GM19023 (cell line): ENCODE results near the gene PITPNC1.
"Not testable (repeated sequence)": the region's sequence is repeated elsewhere in the genome, so short reads cannot be mapped to it uniquely, and the experiment has no call there.

Source experiments
- ATAC-seq: cut with Tn5 transposase; IDR thresholded peaks from one replicate; pipeline ENCODE4 v1.9.1; 2021; ENCODE audit warnings: mild to moderate bottlenecking, moderate library complexity; ENCODE audit not compliant: unreplicated experiment

Gene PITPNC1

DNA sequence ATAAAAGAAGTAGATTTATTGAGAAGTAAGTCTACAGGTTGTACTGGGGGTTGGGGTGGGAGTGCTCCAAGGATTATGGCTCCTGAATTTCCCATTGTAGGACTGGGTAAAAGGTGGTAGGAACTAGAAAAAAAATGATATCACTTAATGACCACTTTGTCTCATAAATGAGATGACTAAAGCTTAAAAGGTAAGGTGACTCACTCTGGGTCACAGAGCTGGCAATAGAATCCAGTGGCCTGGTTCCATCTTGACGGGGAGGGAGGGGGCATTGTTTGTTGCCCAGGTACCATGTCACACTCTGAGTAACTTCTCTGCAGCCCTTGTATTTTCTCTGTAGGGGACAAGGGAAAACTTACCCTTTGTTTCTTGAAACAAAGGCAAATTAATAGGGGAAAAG, 126.1 kb downstream of the PITPNC1 start:
- ATAC-seq = no peak

DNA sequence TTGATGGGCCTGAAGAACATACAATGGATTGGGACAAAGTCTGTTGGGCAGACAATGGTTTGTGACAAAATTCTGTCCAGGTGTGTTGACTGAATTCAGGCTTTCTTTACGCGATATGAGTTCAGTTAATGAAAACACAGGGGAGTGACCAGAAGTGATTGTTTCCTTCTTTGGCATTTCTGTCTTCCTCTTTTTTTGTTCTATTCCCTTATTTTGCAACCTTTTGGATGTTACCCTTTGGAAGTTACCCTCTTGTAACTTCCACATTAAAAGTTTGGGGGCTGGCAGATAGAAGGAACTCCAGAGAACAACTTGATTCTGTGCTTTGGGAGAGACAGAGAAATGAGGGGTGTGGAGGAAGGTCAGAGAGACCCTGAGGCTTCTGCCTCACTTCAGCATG, 126.7 kb downstream of the PITPNC1 start:
- no peak for ATAC-seq

DNA sequence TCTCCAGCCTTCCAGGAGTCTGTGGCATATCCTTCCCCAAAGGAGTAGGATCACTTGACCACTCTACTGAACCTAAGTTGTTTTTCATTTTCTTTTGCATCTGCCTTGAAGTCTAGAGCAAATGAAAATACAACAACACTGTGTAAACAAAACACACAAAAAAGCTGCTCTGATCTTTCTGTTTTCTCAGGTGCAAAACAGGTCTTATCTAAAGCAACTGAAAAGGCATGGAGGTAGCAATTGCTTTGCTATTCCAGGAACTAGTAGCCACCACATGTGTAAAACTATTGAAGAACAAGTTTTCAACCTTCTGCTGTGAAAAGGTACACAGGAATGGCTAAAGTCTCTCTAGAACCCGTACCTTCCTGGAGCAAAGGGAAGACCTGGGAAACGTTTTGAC, 127.1 kb downstream of the PITPNC1 start:
- no peak for ATAC-seq

DNA sequence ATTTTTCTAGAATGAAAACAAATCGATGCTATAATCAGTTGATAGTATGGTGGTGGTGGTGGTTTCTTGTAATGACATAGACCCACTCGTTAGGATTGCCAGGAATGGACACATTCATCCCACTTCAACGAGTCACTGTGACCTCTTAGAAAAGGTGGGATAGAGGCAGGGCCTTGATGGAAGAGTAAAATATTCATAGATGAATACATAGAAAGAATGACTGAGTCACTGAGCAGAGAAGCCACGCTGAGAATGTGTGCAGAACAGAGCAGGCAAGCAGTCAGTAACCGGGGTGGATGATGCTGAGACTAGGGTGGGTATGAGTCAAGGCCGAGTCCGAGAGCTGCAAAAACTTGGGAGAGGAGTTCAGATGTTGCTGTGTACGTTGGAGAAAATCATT, 129.9 kb downstream of the PITPNC1 start:
- ATAC-seq = no peak

DNA sequence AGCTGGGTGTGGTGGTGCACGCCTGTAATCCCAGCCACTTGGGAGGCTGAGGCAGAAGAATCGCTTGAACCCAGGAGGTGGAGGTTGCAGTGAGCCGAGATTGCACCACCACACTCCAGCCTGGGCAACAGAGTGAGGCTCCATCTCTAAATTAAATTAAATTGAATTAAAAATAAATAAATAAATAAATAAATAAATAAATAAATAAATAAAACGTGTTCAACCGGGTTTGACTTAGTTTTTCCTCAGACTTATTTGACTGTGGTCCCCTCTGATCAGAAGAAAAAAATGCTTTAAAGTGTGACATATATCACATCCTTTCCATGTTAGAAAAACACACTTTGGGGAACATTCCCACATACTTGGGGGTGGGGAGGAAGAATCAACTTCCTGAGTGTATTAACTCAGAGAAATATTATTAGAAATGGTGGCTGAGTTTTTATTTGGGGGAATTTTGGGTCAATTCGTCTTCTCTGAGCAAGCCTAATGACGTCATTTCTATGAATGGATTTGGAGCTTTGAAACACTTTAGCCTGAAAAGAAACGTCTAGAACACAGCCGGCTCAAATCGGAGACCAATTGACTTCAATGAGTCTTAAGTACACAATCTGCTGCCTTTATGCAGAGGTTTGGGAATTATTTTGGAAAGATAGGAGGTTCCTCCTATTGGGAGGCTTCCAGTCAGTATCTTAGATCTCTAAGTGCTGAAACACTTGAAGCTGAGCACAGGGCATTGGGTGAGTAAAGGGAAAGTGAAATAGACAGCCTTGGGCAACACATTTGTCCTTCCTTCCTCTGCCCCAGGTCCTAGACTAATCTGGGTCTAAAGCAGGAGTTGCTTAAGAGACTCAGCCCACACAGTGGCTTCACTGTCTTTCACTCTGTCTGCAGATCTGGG, 132.6 kb downstream of the PITPNC1 start:
- no peak for ATAC-seq

DNA sequence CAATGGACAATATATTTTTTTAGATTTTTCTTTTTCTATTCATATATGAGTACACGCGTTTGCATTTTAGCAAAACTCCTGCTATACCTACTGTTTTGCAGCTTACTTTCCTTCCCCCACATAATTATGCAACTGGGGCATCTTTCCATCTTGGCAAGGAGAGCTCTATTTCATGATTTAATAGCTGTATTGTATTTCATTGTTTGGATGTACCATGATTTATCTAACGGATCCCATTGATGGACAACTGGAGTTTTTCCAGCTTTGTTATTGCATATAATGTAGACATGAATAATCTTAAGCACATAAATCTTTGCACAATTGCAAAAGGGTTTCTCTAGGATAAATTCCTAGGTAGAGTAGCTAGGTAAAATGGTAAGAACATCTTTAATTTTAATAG, 133.9 kb downstream of the PITPNC1 start:
- ATAC-seq = no peak

DNA sequence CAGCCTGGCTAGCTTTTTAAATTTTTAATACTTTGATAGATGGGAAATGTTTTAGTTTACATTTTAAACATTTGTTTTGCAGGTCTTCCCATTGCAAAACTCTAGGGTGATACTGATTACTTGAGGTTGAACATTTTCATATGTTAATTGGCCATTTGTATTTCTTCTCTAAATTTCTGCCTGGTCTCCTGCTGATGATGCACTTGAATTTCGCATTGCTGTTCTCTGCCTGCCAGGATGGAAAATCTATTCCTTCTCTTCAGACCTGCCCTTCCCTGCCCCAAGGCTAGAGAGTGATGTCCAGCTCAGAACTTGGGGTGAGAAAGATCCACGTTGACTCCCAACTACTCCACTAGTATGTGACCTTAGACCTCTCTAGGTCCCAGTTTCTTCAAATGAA, 134.7 kb downstream of the PITPNC1 start:
- no peak for ATAC-seq

DNA sequence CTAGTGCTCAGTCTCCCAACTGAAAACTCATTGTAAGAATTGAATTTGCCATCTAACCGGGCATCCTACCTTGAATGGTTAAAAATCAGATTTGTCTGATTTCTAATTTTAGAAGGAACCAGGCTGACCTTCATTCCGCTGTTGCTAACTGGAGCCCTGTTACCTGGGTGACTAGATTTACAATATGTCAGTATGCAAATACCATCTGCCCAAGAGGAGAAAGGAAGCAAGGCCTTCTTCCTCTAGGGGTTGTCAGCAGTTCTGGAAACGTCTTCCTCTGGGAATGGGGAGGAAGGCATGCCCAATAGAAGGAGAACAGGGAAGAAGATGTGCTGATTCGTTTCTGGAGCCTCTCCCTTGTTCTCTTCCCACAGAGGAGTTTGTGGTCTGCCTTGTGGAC, 137.9 kb downstream of the PITPNC1 start:
- no peak for ATAC-seq

DNA sequence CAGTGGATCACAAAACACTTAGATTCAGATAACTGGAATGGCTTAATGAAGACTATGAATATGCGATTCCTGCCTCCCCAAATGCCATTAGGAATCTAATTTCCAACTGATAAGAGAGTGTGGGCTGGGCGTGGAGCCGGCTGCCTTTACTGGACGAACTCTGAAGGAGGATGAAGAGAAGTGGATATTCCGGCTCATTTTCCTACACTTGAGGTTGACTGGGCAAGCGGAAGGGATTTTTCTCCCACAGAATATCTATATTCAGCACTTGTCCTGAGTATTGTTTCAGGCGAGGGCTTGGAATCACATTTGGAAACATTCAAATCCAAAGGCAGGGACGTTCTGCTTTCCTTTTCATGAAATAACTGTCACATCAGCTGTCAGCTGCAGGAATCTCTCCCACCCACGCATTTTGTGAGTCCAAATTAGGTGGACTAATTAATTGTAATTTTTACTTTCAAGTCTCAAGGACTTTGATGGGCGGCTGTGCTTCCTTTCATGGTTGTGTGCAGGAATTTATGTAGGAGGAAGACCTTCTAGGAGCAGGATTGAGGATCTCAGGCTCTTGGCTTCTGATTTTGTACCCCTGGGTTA, 138.5 kb downstream of the PITPNC1 start:
- no peak for ATAC-seq

DNA sequence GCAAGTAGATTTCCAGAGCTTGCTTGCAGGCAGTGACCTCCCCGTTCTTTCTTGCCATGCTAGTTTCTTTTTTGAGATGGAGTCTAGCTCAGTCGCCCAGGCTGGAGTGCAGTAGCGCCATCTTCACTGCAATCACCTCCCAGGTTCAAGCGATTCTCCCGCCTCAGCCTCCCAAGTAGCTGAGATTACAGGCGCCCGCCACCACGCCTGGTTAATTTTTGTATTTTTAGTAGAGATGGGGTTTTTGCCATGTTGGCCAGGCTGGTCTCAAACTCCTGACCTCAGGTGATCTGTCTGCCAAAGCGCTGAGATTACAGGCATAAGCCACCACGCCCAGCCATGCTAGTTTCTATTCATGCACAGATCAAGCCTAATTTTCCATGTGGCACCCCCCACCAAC, 139.5 kb downstream of the PITPNC1 start:
- not testable (repeated sequence) for ATAC-seq

DNA sequence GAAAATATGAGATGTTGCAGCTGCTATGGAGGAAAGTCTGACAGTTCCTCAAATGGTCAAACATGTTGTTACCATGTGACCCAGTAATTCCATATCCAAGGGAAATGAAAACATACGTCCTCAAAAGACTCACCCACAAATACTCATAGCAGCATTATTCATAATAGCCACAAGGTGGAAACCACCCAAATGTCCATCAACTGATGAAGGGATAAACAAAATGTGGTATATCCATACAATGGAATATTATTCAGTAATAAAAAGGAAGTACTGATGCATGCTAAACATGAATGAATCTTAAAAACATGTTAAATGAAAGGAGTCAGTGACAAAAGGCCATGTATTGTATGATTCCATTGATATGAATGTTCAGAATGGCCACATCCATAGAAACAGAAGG, 140.2 kb downstream of the PITPNC1 start:
- no peak for ATAC-seq

DNA sequence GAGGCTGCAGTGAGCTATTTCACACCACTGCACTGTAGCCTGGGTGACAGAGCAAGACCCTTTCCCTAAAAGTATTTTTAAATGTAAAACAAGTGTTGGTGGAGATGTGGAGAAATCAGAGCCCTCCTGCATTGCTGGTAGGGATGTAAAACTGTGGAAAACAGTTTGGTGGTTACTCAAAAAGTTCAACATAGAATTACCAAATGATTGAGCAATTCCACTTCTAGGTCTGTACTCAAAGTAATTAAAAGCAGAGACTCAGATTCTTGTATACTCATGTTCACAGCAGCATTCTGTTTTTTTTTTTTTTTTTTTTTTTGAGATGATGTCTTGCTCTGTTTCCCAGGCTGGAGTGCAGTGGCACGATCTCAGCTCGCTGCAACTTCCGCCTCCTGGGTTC, 141.8 kb downstream of the PITPNC1 start:
- no peak for ATAC-seq

DNA sequence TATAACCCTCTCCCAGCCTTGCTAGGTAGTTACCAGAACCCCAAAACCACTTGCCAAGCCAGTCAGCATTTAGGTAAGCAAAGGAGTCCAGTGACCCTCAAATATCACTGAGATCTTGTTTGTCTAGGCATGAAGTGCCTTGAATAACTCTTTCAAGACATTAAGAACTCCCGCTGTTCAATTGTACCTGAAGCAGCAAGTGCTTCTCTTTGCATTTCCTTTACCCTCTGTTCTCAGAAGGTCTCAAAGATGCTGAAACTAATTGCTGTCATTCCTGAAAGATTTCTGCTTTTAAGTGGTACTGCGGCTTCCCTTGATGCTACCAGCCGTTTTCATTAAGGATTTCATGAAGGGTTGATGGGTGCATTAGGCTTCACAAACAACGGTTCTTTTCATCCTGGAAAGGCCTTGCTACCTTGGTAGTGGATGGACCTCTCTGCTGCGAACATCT, 142.7 kb downstream of the PITPNC1 start:
- no peak for ATAC-seq

DNA sequence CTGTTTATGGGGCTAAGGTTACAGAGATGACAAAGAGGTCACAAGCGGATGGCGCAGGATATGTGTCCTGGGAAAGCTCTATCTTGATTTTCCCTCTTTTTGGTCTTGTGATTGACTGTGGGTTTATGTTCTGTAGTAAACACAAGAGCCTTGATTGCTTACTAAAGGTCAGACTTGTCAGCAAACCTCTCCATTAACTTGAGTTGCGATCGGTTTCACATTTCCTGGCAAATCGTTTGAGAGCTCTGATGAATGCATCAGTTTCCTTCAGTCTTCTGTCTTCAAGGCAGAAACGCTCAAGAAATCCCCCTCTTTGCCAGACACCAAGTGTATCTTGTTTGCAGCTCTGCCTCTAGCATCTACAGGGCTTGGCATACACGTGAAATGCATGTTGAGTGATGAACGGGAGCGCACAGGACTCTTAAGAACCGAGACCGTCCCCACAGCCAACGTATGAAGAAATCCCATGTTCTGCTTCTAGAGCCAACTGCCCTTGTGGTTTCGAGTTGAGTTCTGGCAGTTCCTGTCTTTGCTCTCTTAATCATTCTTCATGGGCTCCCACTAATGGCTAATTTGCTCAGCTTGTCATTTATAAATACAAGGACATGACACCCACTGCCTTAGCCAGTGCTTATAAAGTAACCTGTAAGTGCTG, 143.3 kb downstream of the PITPNC1 start:
- ATAC-seq = no peak

DNA sequence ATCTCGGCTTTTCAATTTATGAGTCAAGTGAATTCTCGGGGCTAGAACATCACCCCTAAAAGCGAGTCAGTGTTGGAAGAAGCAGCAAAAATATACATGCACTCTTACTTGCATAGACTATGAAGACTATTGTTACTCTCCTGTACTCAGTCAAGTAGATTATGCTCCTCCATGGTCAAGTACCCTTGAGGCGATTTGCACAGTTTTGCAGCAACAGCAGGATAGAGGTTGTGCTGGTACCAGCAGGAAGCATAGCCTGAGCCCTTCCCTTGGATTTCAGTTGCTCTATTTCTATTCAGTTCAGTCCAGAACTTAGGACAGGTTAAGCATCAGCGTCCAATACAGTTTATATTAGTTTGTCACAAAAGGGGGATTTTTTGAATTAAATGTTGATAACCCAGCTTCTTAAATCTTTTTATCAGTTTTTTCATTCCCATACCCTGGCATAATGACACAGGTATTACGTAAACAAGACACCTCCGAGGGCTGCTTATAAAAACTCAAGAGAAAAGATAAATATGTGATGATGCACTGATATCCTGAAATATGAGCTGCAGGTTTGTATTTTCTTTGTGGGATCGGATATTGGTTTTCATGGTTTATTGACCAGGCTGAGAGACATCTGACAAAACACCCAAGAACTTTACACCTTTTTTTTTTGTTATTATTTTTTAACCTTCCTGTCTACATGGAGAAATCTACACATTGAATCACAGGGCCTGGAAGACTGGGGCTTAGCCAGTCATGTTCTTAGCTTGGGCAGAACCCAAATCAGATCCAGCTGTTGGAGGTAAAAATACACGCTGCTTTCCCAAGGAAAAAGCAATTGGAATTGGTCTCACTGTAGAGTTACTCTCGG, 144.1 kb downstream of the PITPNC1 start:
- no peak for ATAC-seq

DNA sequence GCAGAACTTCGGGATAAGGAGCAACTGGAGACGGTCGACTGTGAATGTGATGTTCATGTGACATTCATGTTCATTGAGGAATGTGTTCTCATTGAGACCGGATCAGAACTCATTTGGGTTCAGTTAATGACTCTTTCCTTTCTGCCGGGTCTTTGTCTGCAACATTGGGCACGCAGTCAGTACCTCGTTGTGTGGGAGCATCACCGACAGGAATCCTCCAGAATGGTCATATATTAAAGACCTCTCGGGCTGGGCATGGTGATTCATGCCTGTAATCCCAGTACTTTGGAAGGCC, 144.6 kb downstream of the PITPNC1 start:
- ATAC-seq = no peak

DNA sequence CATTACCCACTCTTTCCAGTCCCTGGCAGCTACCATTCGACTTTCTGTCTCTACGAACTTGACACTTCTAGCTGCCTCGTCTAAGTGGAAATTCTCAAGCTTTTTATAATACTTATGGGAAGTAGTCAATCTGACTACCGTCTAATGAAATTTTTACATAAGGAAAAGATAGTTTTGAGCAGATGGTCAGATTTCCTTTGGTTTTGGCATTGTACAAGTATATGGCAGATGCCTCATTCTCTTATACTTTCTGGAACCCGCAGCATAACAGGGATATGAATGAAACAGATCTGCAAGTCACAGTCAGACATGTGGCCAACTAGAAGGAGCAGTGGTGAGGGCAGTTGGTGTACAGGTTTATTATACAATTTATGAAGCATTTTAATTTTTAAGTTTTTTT, 146.0 kb downstream of the PITPNC1 start:
- ATAC-seq = no peak

DNA sequence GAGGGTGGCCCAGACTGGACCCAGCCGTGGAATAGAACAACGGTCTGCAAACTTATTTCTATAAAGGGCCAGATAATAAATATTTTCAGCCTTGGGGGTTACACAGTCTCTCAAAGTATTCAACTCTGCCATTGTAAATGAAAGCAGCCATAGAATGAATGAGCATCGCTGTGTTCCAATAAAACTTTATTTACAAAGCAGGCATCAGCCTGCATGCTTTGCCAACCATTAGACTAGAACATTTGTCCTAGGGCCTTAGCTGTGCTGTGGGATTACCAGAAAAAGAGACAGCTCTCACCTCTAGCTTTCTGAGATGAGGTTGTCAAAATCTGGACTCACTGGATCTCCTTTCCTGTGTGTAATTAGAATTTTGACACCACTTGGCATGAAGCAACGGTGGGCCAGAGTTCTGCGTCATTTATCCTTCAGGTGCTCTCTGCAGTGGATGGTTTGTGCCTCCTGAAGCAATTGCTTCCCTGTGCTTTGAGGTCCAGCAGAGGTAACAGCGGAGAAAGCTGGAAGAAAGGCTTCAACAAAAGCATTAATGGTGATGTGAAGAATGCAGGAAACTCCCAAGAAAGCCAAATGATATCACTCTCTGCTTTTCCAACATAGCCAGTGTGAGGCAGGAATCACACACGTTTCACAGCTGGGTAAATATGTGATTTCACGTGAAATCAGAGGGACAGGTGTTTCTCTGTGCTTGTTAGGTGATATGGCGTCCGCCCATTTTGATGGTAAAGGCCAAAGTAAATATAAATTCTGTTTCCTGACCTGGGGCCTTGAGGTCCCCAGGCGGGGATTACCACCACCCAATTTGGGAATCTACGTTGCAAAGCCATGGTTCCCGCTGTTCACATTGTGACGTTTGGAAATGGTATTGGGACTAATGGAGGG, 148.4 kb downstream of the PITPNC1 start:
- no peak for ATAC-seq

DNA sequence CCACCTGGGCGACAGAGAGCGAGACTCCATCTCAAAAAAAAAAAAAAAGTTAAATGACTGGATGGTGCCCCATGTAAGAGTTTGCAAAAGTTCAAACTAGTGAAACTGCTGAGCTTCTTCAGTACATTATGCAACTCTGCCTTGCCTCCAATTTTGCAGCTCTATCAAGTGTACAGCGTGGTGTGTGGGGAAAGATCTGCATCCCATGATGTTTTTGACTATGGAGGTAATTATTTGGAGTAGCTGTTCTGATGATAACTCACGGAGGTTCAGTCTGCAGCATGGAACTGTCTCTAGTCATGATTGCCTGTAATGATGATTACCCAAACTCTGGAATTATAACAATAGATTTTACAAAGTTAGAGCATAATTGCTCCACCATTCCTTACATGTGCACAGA, 149.6 kb downstream of the PITPNC1 start:
- no peak for ATAC-seq

DNA sequence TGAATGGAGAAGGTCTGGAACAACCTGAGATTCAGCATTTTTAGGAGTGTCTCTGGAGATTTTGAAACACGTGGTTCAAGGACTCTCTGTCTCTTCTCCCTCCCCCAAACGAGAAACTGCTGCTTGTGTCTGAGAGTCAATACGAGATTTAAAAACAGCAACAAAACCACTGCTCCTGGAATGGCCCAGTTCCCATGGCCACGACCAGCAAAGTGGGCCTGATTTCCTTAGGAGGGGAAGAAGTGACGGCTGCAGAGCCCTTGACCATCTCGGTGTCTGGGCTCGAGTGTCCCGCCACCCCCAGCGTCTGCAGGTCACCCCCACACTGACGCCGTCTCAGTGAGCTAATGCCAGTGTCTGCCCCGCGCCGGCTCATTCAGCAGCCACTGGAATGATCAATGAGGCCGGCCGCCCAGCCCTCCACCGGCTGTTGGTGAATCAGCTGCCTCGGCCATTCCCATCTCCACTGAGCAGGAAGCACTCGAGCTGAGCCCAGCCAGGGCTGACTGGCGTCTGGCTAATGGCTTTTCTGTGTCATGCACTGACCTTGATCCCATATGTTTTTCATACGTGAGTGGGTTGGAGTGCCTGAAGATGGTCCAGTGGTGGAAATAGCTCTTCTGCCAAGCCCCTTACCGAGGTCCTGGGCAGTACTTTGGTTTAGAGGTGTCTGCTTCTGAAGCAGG, 151.8 kb downstream of the PITPNC1 start:
- no peak for ATAC-seq
